ENCODE measurements around the gene DNAH10.

GRCh38 chr12:123744836-123745235 lies 17.3 kb upstream of the DNAH10 start:
- TF ChIP-seq POLR2AphosphoS5 (IDR thresholded peaks at IDR 0.05; ENCODE audit: low read length): no peak
- TF ChIP-seq, protein P1, sequence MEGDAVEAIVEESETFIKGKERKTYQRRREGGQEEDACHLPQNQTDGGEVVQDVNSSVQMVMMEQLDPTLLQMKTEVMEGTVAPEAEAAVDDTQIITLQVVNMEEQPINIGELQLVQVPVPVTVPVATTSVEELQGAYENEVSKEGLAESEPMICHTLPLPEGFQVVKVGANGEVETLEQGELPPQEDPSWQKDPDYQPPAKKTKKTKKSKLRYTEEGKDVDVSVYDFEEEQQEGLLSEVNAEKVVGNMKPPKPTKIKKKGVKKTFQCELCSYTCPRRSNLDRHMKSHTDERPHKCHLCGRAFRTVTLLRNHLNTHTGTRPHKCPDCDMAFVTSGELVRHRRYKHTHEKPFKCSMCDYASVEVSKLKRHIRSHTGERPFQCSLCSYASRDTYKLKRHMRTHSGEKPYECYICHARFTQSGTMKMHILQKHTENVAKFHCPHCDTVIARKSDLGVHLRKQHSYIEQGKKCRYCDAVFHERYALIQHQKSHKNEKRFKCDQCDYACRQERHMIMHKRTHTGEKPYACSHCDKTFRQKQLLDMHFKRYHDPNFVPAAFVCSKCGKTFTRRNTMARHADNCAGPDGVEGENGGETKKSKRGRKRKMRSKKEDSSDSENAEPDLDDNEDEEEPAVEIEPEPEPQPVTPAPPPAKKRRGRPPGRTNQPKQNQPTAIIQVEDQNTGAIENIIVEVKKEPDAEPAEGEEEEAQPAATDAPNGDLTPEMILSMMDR (IDR thresholded peaks at IDR 0.05 in 2 of 3, conservative IDR thresholded peaks at IDR 0.05 in 1 of 3; ENCODE audit: control insufficient read depth in 2 of 3, extremely low read depth in 1 of 3, insufficient read depth in 1 of 3, low read depth in 3 of 3, low read length in 3 of 3): no peak; a peak in 1 of 6 replicates
- TF ChIP-seq EZH2 (IDR thresholded peaks at IDR 0.05; ENCODE audit: borderline replicate concordance, control insufficient read depth, low read depth, low read length): no peak
- TF ChIP-seq CEBPB (IDR thresholded peaks at IDR 0.05; ENCODE audit: borderline replicate concordance in 1 of 2, low read depth in 2 of 2, low read length in 2 of 2): no peak
- TF ChIP-seq, protein P2, sequence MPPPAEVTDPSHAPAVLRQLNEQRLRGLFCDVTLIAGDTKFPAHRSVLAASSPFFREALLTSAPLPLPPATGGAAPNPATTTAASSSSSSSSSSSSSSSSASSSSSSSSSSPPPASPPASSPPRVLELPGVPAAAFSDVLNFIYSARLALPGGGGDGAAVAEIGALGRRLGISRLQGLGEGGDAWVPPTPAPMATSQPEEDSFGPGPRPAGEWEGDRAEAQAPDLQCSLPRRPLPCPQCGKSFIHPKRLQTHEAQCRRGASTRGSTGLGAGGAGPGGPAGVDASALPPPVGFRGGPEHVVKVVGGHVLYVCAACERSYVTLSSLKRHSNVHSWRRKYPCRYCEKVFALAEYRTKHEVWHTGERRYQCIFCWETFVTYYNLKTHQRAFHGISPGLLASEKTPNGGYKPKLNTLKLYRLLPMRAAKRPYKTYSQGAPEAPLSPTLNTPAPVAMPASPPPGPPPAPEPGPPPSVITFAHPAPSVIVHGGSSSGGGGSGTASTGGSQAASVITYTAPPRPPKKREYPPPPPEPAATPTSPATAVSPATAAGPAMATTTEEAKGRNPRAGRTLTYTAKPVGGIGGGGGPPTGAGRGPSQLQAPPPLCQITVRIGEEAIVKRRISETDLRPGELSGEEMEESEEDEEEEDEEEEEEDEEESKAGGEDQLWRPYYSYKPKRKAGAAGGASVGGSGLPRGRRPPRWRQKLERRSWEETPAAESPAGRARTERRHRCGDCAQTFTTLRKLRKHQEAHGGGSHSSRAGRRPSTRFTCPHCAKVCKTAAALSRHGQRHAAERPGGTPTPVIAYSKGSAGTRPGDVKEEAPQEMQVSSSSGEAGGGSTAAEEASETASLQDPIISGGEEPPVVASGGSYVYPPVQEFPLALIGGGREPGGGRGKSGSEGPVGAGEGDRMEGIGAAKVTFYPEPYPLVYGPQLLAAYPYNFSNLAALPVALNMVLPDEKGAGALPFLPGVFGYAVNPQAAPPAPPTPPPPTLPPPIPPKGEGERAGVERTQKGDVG (CRISPR knock-in tag; IDR thresholded peaks at IDR 0.05): no peak
